ENCODE data around the gene ADGRL3. TPM values are rescaled to one million over a fixed set of nuclear protein-coding genes. Genes with fewer than 3 reads are reported as not detected.

The ADGRL3 gene
- total and polyA plus RNA-seq, 2 donors (not counting 1 experiment from before 2014, with no cell fraction given): not detected

DNA sequence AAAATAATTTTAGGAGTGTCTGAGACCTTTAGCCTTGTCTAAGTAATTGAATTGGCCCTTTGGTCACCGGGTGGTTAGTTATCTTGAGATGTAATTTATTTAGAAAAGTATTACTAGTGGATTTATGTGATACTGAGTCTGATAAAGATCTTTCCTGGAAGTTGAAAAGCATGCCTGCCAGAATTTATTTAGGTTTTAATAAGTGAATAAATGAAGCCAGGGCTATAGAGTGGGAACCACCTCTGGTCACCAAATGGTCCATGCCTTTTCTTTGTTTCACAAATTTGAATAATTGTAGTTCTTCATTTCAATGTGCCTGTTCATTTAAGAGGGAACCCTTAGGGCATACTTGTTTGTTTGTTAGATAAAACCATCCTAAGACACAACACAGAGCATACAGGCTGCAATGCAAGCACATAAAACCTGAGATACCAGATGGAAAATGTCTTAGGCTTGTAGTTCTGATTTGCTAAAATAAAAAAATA lies 627.8 kb downstream of the ADGRL3 start:
- intact Hi-C loops (cut with micrococcal nuclease): no loop called here
- DNase-seq: no peak
- H3K4me3 ChIP-seq (ENCODE audit: control extremely low read depth in 1 of 5, extremely low read depth in 1 of 5, insufficient read depth in 1 of 5, low read depth in 2 of 5, low read length in 4 of 5): no peak overlapping the region
- H3K27ac ChIP-seq (ENCODE audit: low read length in 2 of 2): no peak overlapping the region
- ChIA-PET CTCF (no interaction called here), POLR2A (no interaction called here)
- Mint-ChIP-seq H3K4me1 (no peaks in the 10 kb centered on the region), H3K27me3 (no peaks in the 10 kb centered on the region), H3K4me3 (no peak overlapping the region), H3K9me3 (ENCODE audit: insufficient read depth) (no peaks in the 10 kb centered on the region), H3K27ac (no peak overlapping the region)
- H3K9ac ChIP-seq (ENCODE audit: low read length): no peak overlapping the region
- H3K36me3 ChIP-seq (replicated peaks in 1 of 2; ENCODE audit: control extremely low read depth in 1 of 2, control insufficient read depth in 1 of 2, extremely low read depth in 1 of 2, insufficient read depth in 2 of 2, low read length in 1 of 2): no peaks in the 10 kb centered on the region
- no peak for ATAC-seq (ENCODE audit: low read depth)
- H3K4me1 ChIP-seq (ENCODE audit: control insufficient read depth in 2 of 2, insufficient read depth in 2 of 2, low read length in 2 of 2): no peaks in the 10 kb centered on the region
- 17% methylated on average over 1 of the region's 1 CpG for WGBS (ENCODE audit: insufficient coverage)
- TF ChIP-seq EZH2 (IDR thresholded peaks at IDR 0.05; ENCODE audit: borderline replicate concordance, insufficient read depth, low read depth, low read length, poor library complexity, severe bottlenecking) (no peak), CTCF (IDR thresholded peaks at IDR 0.05) (no peak)
- peaks cover 0 to 2% (median 0%) of the 10 kb centered on the region in 3 donors for H3K9me3 ChIP-seq (ENCODE audit: control extremely low read depth in 1 of 3, control insufficient read depth in 2 of 3, insufficient read depth in 1 of 3, low read length in 2 of 3)
- H3K27me3 ChIP-seq (replicated peaks in 1 of 4; ENCODE audit: control extremely low read depth in 1 of 4, control insufficient read depth in 3 of 4, insufficient read depth in 4 of 4, low read length in 3 of 4): no peaks in the 10 kb centered on the region
- H4K20me1 ChIP-seq (ENCODE audit: control insufficient read depth, insufficient read depth, low read length, poor library complexity, severe bottlenecking): no peaks in the 10 kb centered on the region
- no peak overlapping the region for H2AFZ ChIP-seq (ENCODE audit: insufficient read depth, low read depth, low read length, poor library complexity, severe bottlenecking)
- no peak overlapping the region for H3K4me2 ChIP-seq (replicated peaks; ENCODE audit: low read depth, low read length, poor library complexity, severe bottlenecking)
- H3K79me2 ChIP-seq (ENCODE audit: control insufficient read depth, insufficient read depth, low read length): no peaks in the 10 kb centered on the region

- WGBS (ENCODE audit: insufficient coverage): no CpG with 5 or more reads among the region's 3 CpGs
- TF ChIP-seq CTCF (IDR thresholded peaks at IDR 0.05) (no peak), EZH2 (IDR thresholded peaks at IDR 0.05; ENCODE audit: borderline replicate concordance, insufficient read depth, low read depth, low read length, poor library complexity, severe bottlenecking) (no peak)
- no peak for ATAC-seq (ENCODE audit: low read depth)
- Histone ChIP-seq H3K9me3 (ENCODE audit: control extremely low read depth in 1 of 3, control insufficient read depth in 2 of 3, insufficient read depth in 1 of 3, low read length in 2 of 3) (peaks cover 0 to 2% (median 0%) of the 10 kb centered on the region in 3 donors), H3K4me2 (replicated peaks; ENCODE audit: low read depth, low read length, poor library complexity, severe bottlenecking) (no peak overlapping the region), H3K4me1 (ENCODE audit: control insufficient read depth in 2 of 2, insufficient read depth in 2 of 2, low read length in 2 of 2) (no peaks in the 10 kb centered on the region), H3K36me3 (replicated peaks in 1 of 2; ENCODE audit: control extremely low read depth in 1 of 2, control insufficient read depth in 1 of 2, extremely low read depth in 1 of 2, insufficient read depth in 2 of 2, low read length in 1 of 2) (no peaks in the 10 kb centered on the region), H3K27ac (ENCODE audit: low read length in 2 of 2) (no peak overlapping the region), H3K9ac (ENCODE audit: low read length) (no peak overlapping the region), H2AFZ (ENCODE audit: insufficient read depth, low read depth, low read length, poor library complexity, severe bottlenecking) (no peak overlapping the region), H4K20me1 (ENCODE audit: control insufficient read depth, insufficient read depth, low read length, poor library complexity, severe bottlenecking) (no peaks in the 10 kb centered on the region), H3K27me3 (replicated peaks in 1 of 4; ENCODE audit: control extremely low read depth in 1 of 4, control insufficient read depth in 3 of 4, insufficient read depth in 4 of 4, low read length in 3 of 4) (no peaks in the 10 kb centered on the region), H3K79me2 (ENCODE audit: control insufficient read depth, insufficient read depth, low read length) (no peaks in the 10 kb centered on the region), H3K4me3 (ENCODE audit: control extremely low read depth in 1 of 5, extremely low read depth in 1 of 5, insufficient read depth in 1 of 5, low read depth in 2 of 5, low read length in 4 of 5) (no peak overlapping the region)
- Mint-ChIP-seq H3K4me3 (no peak overlapping the region), H3K9me3 (ENCODE audit: insufficient read depth) (no peaks in the 10 kb centered on the region), H3K27ac (no peak overlapping the region), H3K27me3 (no peaks in the 10 kb centered on the region), H3K4me1 (no peaks in the 10 kb centered on the region)
- no peak for DNase-seq
- intact Hi-C loops (cut with micrococcal nuclease): no loop called here
- ChIA-PET POLR2A (no interaction called here), CTCF (no interaction called here)
Observed at GRCh38 chr4:61828960-61829359, 628.8 kb downstream of the ADGRL3 start.

Measured in B cell (primary cell).